ENCODE results near the gene CNTNAP2. TPM values are rescaled to one million over a fixed set of nuclear protein-coding genes. Genes with fewer than 3 reads are reported as not detected.

The CNTNAP2 gene
- total and polyA plus RNA-seq, 8 donors: 0.09 to 1.1 (median 0.38) TPM

GRCh38 chr7:147509035-147509501 is 1392.5 kb downstream of the CNTNAP2 start:
- DNase-seq (no peak), FAIRE-seq (no peak), ATAC-seq (no peak)
- Histone ChIP-seq H3K36me3 (no peaks in the 10 kb centered on the region), H3K9me3 (no peaks in the 10 kb centered on the region), H3K27ac (no peak overlapping the region), H3K4me1 (no peaks in the 10 kb centered on the region), H3K4me3 (no peak overlapping the region), H3K27me3 (no peaks in the 10 kb centered on the region)
- intact Hi-C loops (cut with DNase I): no loop called here
- WGBS, 2 donors: 47 to 48% methylated on average over 3 of the region's 3 CpGs
- TF ChIP-seq CTCF (IDR thresholded peaks at IDR 0.05): no peak

GRCh38 chr7:147509541-147510200 is 1393.1 kb downstream of the CNTNAP2 start:
- Histone ChIP-seq H3K4me3 (no peak overlapping the region), H3K27me3 (no peaks in the 10 kb centered on the region), H3K36me3 (no peaks in the 10 kb centered on the region), H3K27ac (no peak overlapping the region), H3K4me1 (no peaks in the 10 kb centered on the region), H3K9me3 (no peaks in the 10 kb centered on the region)
- DNase-seq (no peak), ATAC-seq (no peak), FAIRE-seq (no peak)
- no peak for TF ChIP-seq CTCF (IDR thresholded peaks at IDR 0.05)
- 73 to 86% methylated on average over 4 of the region's 4 CpGs for WGBS, 2 donors
- intact Hi-C loops (cut with DNase I): no loop called here

GRCh38 chr7:147510201-147510542 is 1393.6 kb downstream of the CNTNAP2 start:
- FAIRE-seq (no peak), ATAC-seq (no peak), DNase-seq (no peak)
- Histone ChIP-seq H3K9me3 (no peaks in the 10 kb centered on the region), H3K27me3 (no peaks in the 10 kb centered on the region), H3K4me1 (no peaks in the 10 kb centered on the region), H3K36me3 (no peaks in the 10 kb centered on the region), H3K4me3 (no peak overlapping the region), H3K27ac (no peak overlapping the region)
- intact Hi-C loops (cut with DNase I): no loop called here
- TF ChIP-seq CTCF (IDR thresholded peaks at IDR 0.05): no peak

GRCh38 chr7:147510923-147511322 is 1394.3 kb downstream of the CNTNAP2 start:
- FAIRE-seq: no peak
- H3K36me3 ChIP-seq: no peaks in the 10 kb centered on the region
- no peaks in the 10 kb centered on the region for H3K9me3 ChIP-seq
- no peak for DNase-seq
- intact Hi-C loops (cut with DNase I): no loop called here
- no peak overlapping the region for H3K4me3 ChIP-seq
- ATAC-seq: no peak
- no peak overlapping the region for H3K27ac ChIP-seq
- WGBS, 2 donors: 79 to 89% methylated on average over 4 of the region's 4 CpGs
- no peak for TF ChIP-seq CTCF (IDR thresholded peaks at IDR 0.05)
- no peaks in the 10 kb centered on the region for H3K4me1 ChIP-seq
- H3K27me3 ChIP-seq: no peaks in the 10 kb centered on the region

- DNase-seq: no peak
- Histone ChIP-seq H3K4me1 (no peaks in the 10 kb centered on the region), H3K27me3 (no peaks in the 10 kb centered on the region), H3K9me3 (no peaks in the 10 kb centered on the region), H3K27ac (no peak overlapping the region), H3K36me3 (no peaks in the 10 kb centered on the region), H3K4me3 (no peak overlapping the region)
- TF ChIP-seq CTCF (IDR thresholded peaks at IDR 0.05): no peak
- no peak for FAIRE-seq
- no peak for ATAC-seq
- intact Hi-C loops (cut with DNase I): no loop called here
- 40 to 50% methylated on average over 4 of the region's 4 CpGs for WGBS, 2 donors
Measured at GRCh38 chr7:147513451-147513850, 1396.8 kb downstream of the CNTNAP2 start.
